Measurements from ENCODE around the gene SH3PXD2A.

- TF ChIP-seq CTCF (IDR thresholded peaks at IDR 0.05) (no peak), POLR2A (IDR thresholded peaks at IDR 0.05) (no peak), EP300 (IDR thresholded peaks at IDR 0.05) (no peak)
These were observed 233.1 kb downstream of the SH3PXD2A start for GRCh38 chr10:103622286-103622685.
